ENCODE results near the gene MDFI. TPM values are rescaled to one million over a fixed set of nuclear protein-coding genes. Genes with fewer than 3 reads are reported as not detected.

MDFI gene
- total and polyA plus RNA-seq, 9 of the 15 experiments (the other 6 are each of a cell fraction or from before 2014, with no cell fraction given): not detected

GRCh38 chr6:41645007-41645618, 6.8 kb downstream of the MDFI start:
- no peaks in the 10 kb centered on the region for H3K4me1 ChIP-seq (replicated peaks in 1 of 2; ENCODE audit: control insufficient read depth in 2 of 2, insufficient read depth in 2 of 2, low read length in 2 of 2)
- H3K4me2 ChIP-seq (ENCODE audit: insufficient read depth, low read length): no peak overlapping the region
- no peak overlapping the region for H2AFZ ChIP-seq (ENCODE audit: low read depth, low read length)
- H3K9ac ChIP-seq (ENCODE audit: insufficient read depth in 1 of 2, low read depth in 2 of 2, low read length in 2 of 2): no peak overlapping the region
- ATAC-seq (peak; percentile 21; the same call in 2 of the 3 replicates), DNase-seq (ENCODE audit: extremely low read depth in 1 of 4, low spot score in 3 of 4) (no peak), FAIRE-seq (no peak)
- H3K27ac ChIP-seq (ENCODE audit: extremely low read depth, low read depth, low read length): no peak overlapping the region
- ChIA-PET CTCF (ENCODE audit: low intra/inter-chr PET ratio) (no interaction called here), POLR2A (interaction anchor here (0.7 kb wide), 1 partner anchor 30 kb away, joined by 3 read pairs; no protein-coding TSS in a partner anchor)
- under 1% methylated on average over 10 of the region's 12 CpGs for WGBS (ENCODE audit: insufficient coverage, low coverage, missing lambda C conversion rate)
- intact Hi-C loops (cut with micrococcal nuclease): no loop called here
- peaks cover 42 to 78% of the 10 kb centered on the region in 2 experiments; a peak in 4 of 5 replicates for H3K27me3 ChIP-seq (ENCODE audit: control insufficient read depth in 2 of 2, insufficient read depth in 2 of 2, low read length in 2 of 2)
- TF ChIP-seq ZHX1 (conservative IDR thresholded peaks at IDR 0.05; ENCODE audit: low read length) (no peak), ZNF263 (CRISPR knock-in tag; IDR thresholded peaks at IDR 0.05; ENCODE audit: borderline replicate concordance) (peak; percentile 91)
- no peaks in the 10 kb centered on the region for H3K9me3 ChIP-seq (replicated peaks; ENCODE audit: control insufficient read depth, insufficient read depth, low read depth, low read length)
- in situ Hi-C loops (cut with MboI): no loop called here
- H3K4me3 ChIP-seq: no peak overlapping the region
- no peaks in the 10 kb centered on the region for H3K9me1 ChIP-seq (ENCODE audit: control insufficient read depth, insufficient read depth, low read length)
- H4K20me1 ChIP-seq (replicated peaks; ENCODE audit: control insufficient read depth, insufficient read depth, low read length): peaks cover 20% of the 10 kb centered on the region
- BruUV-seq (replicated peaks): no TSS peak
- H3K79me2 ChIP-seq (ENCODE audit: control insufficient read depth, insufficient read depth, low read length): no peaks in the 10 kb centered on the region
- H3K36me3 ChIP-seq (ENCODE audit: control insufficient read depth, insufficient read depth, low read length): no peaks in the 10 kb centered on the region
